ENCODE results near the gene KRT32. TPM values are rescaled to one million over a fixed set of nuclear protein-coding genes. Genes with fewer than 3 reads are reported as not detected.

The KRT32 gene
- total RNA-seq, 2 experiments from 2014 or later: not detected

DNA sequence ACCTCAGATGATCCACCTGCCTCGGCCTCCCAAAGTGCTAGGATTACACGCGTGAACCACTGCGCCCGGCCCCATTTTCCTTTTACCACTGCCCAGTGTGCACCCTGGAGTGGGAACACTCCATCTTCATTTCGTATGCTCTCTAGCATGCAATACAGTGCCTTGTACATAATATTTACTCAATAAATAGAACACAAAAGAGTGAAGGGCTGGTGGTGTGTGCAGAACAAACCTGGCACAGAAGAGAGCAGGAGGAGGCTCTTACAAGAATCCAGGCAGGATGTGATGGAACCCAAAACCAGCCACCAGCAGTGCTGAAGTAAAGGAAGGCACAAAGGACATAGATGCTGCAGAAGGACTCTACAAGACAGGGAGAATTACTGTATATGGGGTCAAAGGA, 50.1 kb downstream of the KRT32 start:
- Histone ChIP-seq H4K20me1 (ENCODE audit: insufficient read depth, low read length) (no peaks in the 10 kb centered on the region), H2AFZ (ENCODE audit: low read length) (no peak overlapping the region), H3K9me3 (ENCODE audit: low read length) (no peaks in the 10 kb centered on the region), H3K79me2 (ENCODE audit: insufficient read depth, low read depth, low read length) (no peaks in the 10 kb centered on the region), H3K4me2 (ENCODE audit: low read length) (no peak overlapping the region), H3K4me1 (ENCODE audit: insufficient read depth, low read length, poor library complexity, severe bottlenecking) (no peaks in the 10 kb centered on the region), H3K9me2 (ENCODE audit: insufficient read depth, low read length) (no peaks in the 10 kb centered on the region), H3K36me3 (ENCODE audit: insufficient read depth, low read length) (no peaks in the 10 kb centered on the region), H3K4me3 (ENCODE audit: low read depth, low read length, poor library complexity, severe bottlenecking) (no peak overlapping the region), H3K27ac (ENCODE audit: low read depth, low read length, poor library complexity, severe bottlenecking) (no peak overlapping the region)
- ChIA-PET POLR2A (no interaction called here), CTCF (ENCODE audit: unreplicated experiment) (no interaction called here)
- DNase-seq (ENCODE audit: low spot score): no peak
- no TSS peak for BruUV-seq (replicated peaks)
- TF ChIP-seq, protein P1, sequence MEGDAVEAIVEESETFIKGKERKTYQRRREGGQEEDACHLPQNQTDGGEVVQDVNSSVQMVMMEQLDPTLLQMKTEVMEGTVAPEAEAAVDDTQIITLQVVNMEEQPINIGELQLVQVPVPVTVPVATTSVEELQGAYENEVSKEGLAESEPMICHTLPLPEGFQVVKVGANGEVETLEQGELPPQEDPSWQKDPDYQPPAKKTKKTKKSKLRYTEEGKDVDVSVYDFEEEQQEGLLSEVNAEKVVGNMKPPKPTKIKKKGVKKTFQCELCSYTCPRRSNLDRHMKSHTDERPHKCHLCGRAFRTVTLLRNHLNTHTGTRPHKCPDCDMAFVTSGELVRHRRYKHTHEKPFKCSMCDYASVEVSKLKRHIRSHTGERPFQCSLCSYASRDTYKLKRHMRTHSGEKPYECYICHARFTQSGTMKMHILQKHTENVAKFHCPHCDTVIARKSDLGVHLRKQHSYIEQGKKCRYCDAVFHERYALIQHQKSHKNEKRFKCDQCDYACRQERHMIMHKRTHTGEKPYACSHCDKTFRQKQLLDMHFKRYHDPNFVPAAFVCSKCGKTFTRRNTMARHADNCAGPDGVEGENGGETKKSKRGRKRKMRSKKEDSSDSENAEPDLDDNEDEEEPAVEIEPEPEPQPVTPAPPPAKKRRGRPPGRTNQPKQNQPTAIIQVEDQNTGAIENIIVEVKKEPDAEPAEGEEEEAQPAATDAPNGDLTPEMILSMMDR (conservative IDR thresholded peaks at IDR 0.05; ENCODE audit: low read length): no peak
- no peak for TF ChIP-seq EZH2phosphoT487 (IDR thresholded peaks at IDR 0.05; ENCODE audit: borderline replicate concordance, low read depth, low read length)
- intact Hi-C loops (cut with micrococcal nuclease; ENCODE audit: unreplicated experiment): no loop called here

DNA sequence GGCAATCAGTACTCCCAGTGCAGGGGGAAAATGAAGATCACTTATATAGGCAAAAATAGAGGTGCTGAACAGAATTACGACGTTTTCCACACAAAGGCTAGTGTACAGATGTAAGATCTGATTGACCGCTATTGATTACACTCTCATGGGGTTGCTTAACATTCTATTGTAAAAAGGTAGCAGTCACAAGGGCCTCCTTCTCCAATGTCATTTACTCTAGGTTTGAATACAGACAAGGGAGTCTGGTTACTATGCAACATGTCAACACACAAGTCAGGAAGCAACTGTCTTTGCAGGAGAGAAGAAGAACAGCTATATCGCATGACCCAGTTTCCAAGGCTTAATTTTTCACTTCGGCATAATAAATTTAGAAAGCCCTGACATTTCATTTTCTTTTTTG, 50.7 kb downstream of the KRT32 start:
- Histone ChIP-seq H3K4me1 (ENCODE audit: insufficient read depth, low read length, poor library complexity, severe bottlenecking) (no peaks in the 10 kb centered on the region), H3K36me3 (ENCODE audit: insufficient read depth, low read length) (no peaks in the 10 kb centered on the region), H3K9me3 (ENCODE audit: low read length) (no peaks in the 10 kb centered on the region), H3K4me2 (ENCODE audit: low read length) (no peak overlapping the region), H3K79me2 (ENCODE audit: insufficient read depth, low read depth, low read length) (no peaks in the 10 kb centered on the region), H3K4me3 (ENCODE audit: low read depth, low read length, poor library complexity, severe bottlenecking) (no peak overlapping the region), H2AFZ (ENCODE audit: low read length) (no peak overlapping the region), H3K9me2 (ENCODE audit: insufficient read depth, low read length) (no peaks in the 10 kb centered on the region), H4K20me1 (ENCODE audit: insufficient read depth, low read length) (no peaks in the 10 kb centered on the region), H3K27ac (ENCODE audit: low read depth, low read length, poor library complexity, severe bottlenecking) (no peak overlapping the region)
- TF ChIP-seq, protein P1 (conservative IDR thresholded peaks at IDR 0.05; ENCODE audit: low read length): no peak
- TF ChIP-seq EZH2phosphoT487 (IDR thresholded peaks at IDR 0.05; ENCODE audit: borderline replicate concordance, low read depth, low read length): no peak
- ChIA-PET CTCF (ENCODE audit: unreplicated experiment) (no interaction called here), POLR2A (no interaction called here)
- BruUV-seq (replicated peaks): no TSS peak
- no peak for DNase-seq (ENCODE audit: low spot score)
- intact Hi-C loops (cut with micrococcal nuclease; ENCODE audit: unreplicated experiment): no loop called here

GRCh38 chr17:41415833-41416335, 51.3 kb downstream of the KRT32 start:
- Histone ChIP-seq H3K9me2 (ENCODE audit: insufficient read depth, low read length) (no peaks in the 10 kb centered on the region), H3K4me3 (ENCODE audit: low read depth, low read length, poor library complexity, severe bottlenecking) (no peak overlapping the region), H3K4me1 (ENCODE audit: insufficient read depth, low read length, poor library complexity, severe bottlenecking) (no peaks in the 10 kb centered on the region), H3K27ac (ENCODE audit: low read depth, low read length, poor library complexity, severe bottlenecking) (no peak overlapping the region), H4K20me1 (ENCODE audit: insufficient read depth, low read length) (no peaks in the 10 kb centered on the region), H2AFZ (ENCODE audit: low read length) (no peak overlapping the region), H3K4me2 (ENCODE audit: low read length) (no peak overlapping the region), H3K9me3 (ENCODE audit: low read length) (no peaks in the 10 kb centered on the region), H3K36me3 (ENCODE audit: insufficient read depth, low read length) (no peaks in the 10 kb centered on the region), H3K79me2 (ENCODE audit: insufficient read depth, low read depth, low read length) (no peaks in the 10 kb centered on the region)
- no TSS peak for BruUV-seq (replicated peaks)
- CTCF ChIA-PET (ENCODE audit: unreplicated experiment): no interaction called here
- no peak for DNase-seq (ENCODE audit: low spot score)
- POLR2A ChIA-PET: no interaction called here
- intact Hi-C loops (cut with micrococcal nuclease; ENCODE audit: unreplicated experiment): no loop called here
- TF ChIP-seq, protein P1 (conservative IDR thresholded peaks at IDR 0.05; ENCODE audit: low read length): no peak
- no peak for TF ChIP-seq EZH2phosphoT487 (IDR thresholded peaks at IDR 0.05; ENCODE audit: borderline replicate concordance, low read depth, low read length)
